GM23248 (cell line): Measurements from ENCODE around the gene TBC1D8.

Experiments
- EZH2 ChIP-seq: fragments of 200-600 bp; sonication (generic); IDR thresholded peaks from 2 replicates; pipeline ENCODE4 v1.6.1; 2018; ENCODE audit warnings: antibody characterized with exemption, mild to moderate bottlenecking; ENCODE audit not compliant: insufficient read depth, poor library complexity, severe bottlenecking
- EZH2phosphoT487 ChIP-seq: fragments of 200-600 bp; sonication (generic); IDR thresholded peaks from 2 replicates; pipeline ENCODE4 v1.6.1; 2018; ENCODE audit warnings: antibody characterized with exemption, moderate library complexity, mild to moderate bottlenecking, low read depth; ENCODE audit not compliant: insufficient read depth

- no peak for TF ChIP-seq EZH2phosphoT487
- no peak for TF ChIP-seq EZH2
These were observed 168.0 kb downstream of the TBC1D8 start for GRCh38 chr2:100983201-100983600.
